ENCODE data around the gene DDX46. TPM values are rescaled to one million over a fixed set of nuclear protein-coding genes. Genes with fewer than 3 reads are reported as not detected.

Gene DDX46
- total and polyA plus RNA-seq, 3 donors from 2014 or later = 22.4 to 59.5 (median 53.0) TPM

- no peaks in the 10 kb centered on the region for H3K27me3 ChIP-seq
- no peaks in the 10 kb centered on the region for H3K36me3 ChIP-seq (ENCODE audit: low read depth, missing control alignments)
- H3K27ac ChIP-seq = no peak overlapping the region
- no peak for DNase-seq
- no peak overlapping the region for H3K4me3 ChIP-seq
- TF ChIP-seq POLR2A (IDR thresholded peaks at IDR 0.05) (no peak), CTCF (IDR thresholded peaks at IDR 0.05) (no peak)
- no peaks in the 10 kb centered on the region for H3K4me1 ChIP-seq
- intact Hi-C loops (cut with DNase I; ENCODE audit: low total_unique reads) = no loop called here
- WGBS, 2 donors = 90 to 96% methylated on average over 1 of the region's 1 CpG
- H3K9me3 ChIP-seq = no peaks in the 10 kb centered on the region
Measured at GRCh38 chr5:134787692-134788091, 29.1 kb downstream of the DDX46 start.

GRCh38 chr5:134791580-134791979, 33.0 kb downstream of the DDX46 start:
- WGBS, 2 donors = 93 to 95% methylated on average over 2 of the region's 2 CpGs
- no peak for TF ChIP-seq CTCF (IDR thresholded peaks at IDR 0.05)
- no peak for TF ChIP-seq POLR2A (IDR thresholded peaks at IDR 0.05)
- no peaks in the 10 kb centered on the region for H3K4me1 ChIP-seq
- intact Hi-C loops (cut with DNase I; ENCODE audit: low total_unique reads) = no loop called here
- no peak overlapping the region for H3K27ac ChIP-seq
- H3K4me3 ChIP-seq = no peak overlapping the region
- no peaks in the 10 kb centered on the region for H3K27me3 ChIP-seq
- no peaks in the 10 kb centered on the region for H3K9me3 ChIP-seq
- no peak for DNase-seq
- H3K36me3 ChIP-seq (ENCODE audit: low read depth, missing control alignments) = no peaks in the 10 kb centered on the region

GRCh38 chr5:134792286-134792685, 33.7 kb downstream of the DDX46 start:
- intact Hi-C loops (cut with DNase I; ENCODE audit: low total_unique reads) = no loop called here

GRCh38 chr5:134793111-134793510, 34.5 kb downstream of the DDX46 start:
- 90 to 95% methylated on average over 4 of the region's 4 CpGs for WGBS, 2 donors
- Histone ChIP-seq H3K4me3 (no peak overlapping the region), H3K27ac (no peak overlapping the region), H3K27me3 (no peaks in the 10 kb centered on the region), H3K4me1 (no peaks in the 10 kb centered on the region), H3K9me3 (no peaks in the 10 kb centered on the region), H3K36me3 (ENCODE audit: low read depth, missing control alignments) (no peaks in the 10 kb centered on the region)
- intact Hi-C loops (cut with DNase I; ENCODE audit: low total_unique reads) = no loop called here
- no peak for DNase-seq
- TF ChIP-seq CTCF (IDR thresholded peaks at IDR 0.05) (no peak), POLR2A (IDR thresholded peaks at IDR 0.05) (no peak)

More at GRCh38 chr5:134792286-134792685, 33.7 kb downstream of the DDX46 start:
- Histone ChIP-seq H3K36me3 (ENCODE audit: low read depth, missing control alignments) (no peaks in the 10 kb centered on the region), H3K9me3 (no peaks in the 10 kb centered on the region), H3K4me3 (no peak overlapping the region), H3K27me3 (no peaks in the 10 kb centered on the region), H3K4me1 (no peaks in the 10 kb centered on the region), H3K27ac (no peak overlapping the region)
- DNase-seq = no peak
- TF ChIP-seq CTCF (IDR thresholded peaks at IDR 0.05) (no peak), POLR2A (IDR thresholded peaks at IDR 0.05) (no peak)
- WGBS, 2 donors = 82 to 86% methylated on average over 3 of the region's 3 CpGs

- Histone ChIP-seq H3K27me3 (no peaks in the 10 kb centered on the region), H3K9me3 (no peaks in the 10 kb centered on the region), H3K36me3 (ENCODE audit: low read depth, missing control alignments) (no peaks in the 10 kb centered on the region), H3K4me3 (no peak overlapping the region), H3K4me1 (no peaks in the 10 kb centered on the region), H3K27ac (no peak overlapping the region)
- intact Hi-C loops (cut with DNase I; ENCODE audit: low total_unique reads) = no loop called here
- TF ChIP-seq CTCF (IDR thresholded peaks at IDR 0.05) (no peak), POLR2A (IDR thresholded peaks at IDR 0.05) (no peak)
- no peak for DNase-seq
- WGBS, 2 donors = 49 to 68% methylated on average over 2 of the region's 2 CpGs
Measured at GRCh38 chr5:134794082-134794481, 35.5 kb downstream of the DDX46 start.

All from testis (tissue), 3 donors.